HG03558 (cell line): ENCODE measurements around the gene TNFSF10.
"Not testable (repeated sequence)": the region's sequence is repeated elsewhere in the genome, so short reads cannot be mapped to it uniquely, and the experiment has no call there.

Experiments
- ATAC-seq: cut with Tn5 transposase; IDR thresholded peaks from one replicate; pipeline ENCODE4 v1.9.1; 2021; ENCODE audit warnings: moderate number of reproducible peaks; ENCODE audit not compliant: unreplicated experiment; ENCODE audit errors: extremely low read depth

Gene TNFSF10

GRCh38 chr3:172519740-172520139, 3.5 kb downstream of the TNFSF10 start:
- no peak for ATAC-seq

- no peak for ATAC-seq
Observed at GRCh38 chr3:172518929-172519640, 4.1 kb downstream of the TNFSF10 start.

- no peak for ATAC-seq
Observed at GRCh38 chr3:172517859-172518466, 5.3 kb downstream of the TNFSF10 start.

GRCh38 chr3:172516318-172517214, 6.7 kb downstream of the TNFSF10 start:
- no peak for ATAC-seq

- no peak for ATAC-seq
Observed at GRCh38 chr3:172515130-172515918, 7.9 kb downstream of the TNFSF10 start.

- ATAC-seq: no peak
Observed at GRCh38 chr3:172514678-172515077, 8.6 kb downstream of the TNFSF10 start.

- ATAC-seq: no peak
Observed at GRCh38 chr3:172513488-172513887, 9.7 kb downstream of the TNFSF10 start.

- no peak for ATAC-seq
Observed at GRCh38 chr3:172511783-172512762, 11.2 kb downstream of the TNFSF10 start.

- ATAC-seq: no peak
Observed at GRCh38 chr3:172506094-172506493, 17.1 kb downstream of the TNFSF10 start.

- no peak for ATAC-seq
Observed at GRCh38 chr3:172501540-172501939, 21.7 kb downstream of the TNFSF10 start.

- not testable (repeated sequence) for ATAC-seq
Observed at GRCh38 chr3:172490198-172490669, 33.0 kb downstream of the TNFSF10 start.

GRCh38 chr3:172478116-172478515, 45.1 kb downstream of the TNFSF10 start:
- no peak for ATAC-seq

- ATAC-seq: no peak
Observed at GRCh38 chr3:172476347-172476746, 46.9 kb downstream of the TNFSF10 start.

- ATAC-seq: no peak
Observed at GRCh38 chr3:172475703-172476102, 47.5 kb downstream of the TNFSF10 start.

- ATAC-seq: no peak
Observed at GRCh38 chr3:172471903-172472302, 51.3 kb downstream of the TNFSF10 start.

GRCh38 chr3:172470588-172470987, 52.6 kb downstream of the TNFSF10 start:
- no peak for ATAC-seq

GRCh38 chr3:172467170-172467824, 55.9 kb downstream of the TNFSF10 start:
- ATAC-seq: no peak

GRCh38 chr3:172466553-172467130, 56.6 kb downstream of the TNFSF10 start:
- no peak for ATAC-seq
